ENCODE data around the gene PTGR1.
"Not testable (repeated sequence)": the region's sequence is repeated elsewhere in the genome, so short reads cannot be mapped to it uniquely, and the experiment has no call there.

Gene PTGR1

GRCh38 chr9:111599092-111599954, at the start of gene PTGR1:
PTGR1 (minus strand) TSS chr9:111599647; CDS start chr9:111597422, 2,225 bp downstream.
- no peak for DNase-seq (ENCODE audit: low read depth in 2 of 2)

GRCh38 chr9:111649016-111649415, 49.6 kb upstream of the PTGR1 start:
- DNase-seq (ENCODE audit: low read depth in 2 of 2): no peak

GRCh38 chr9:111648066-111648465, 48.6 kb upstream of the PTGR1 start:
- no peak for DNase-seq (ENCODE audit: low read depth in 2 of 2)

DNA sequence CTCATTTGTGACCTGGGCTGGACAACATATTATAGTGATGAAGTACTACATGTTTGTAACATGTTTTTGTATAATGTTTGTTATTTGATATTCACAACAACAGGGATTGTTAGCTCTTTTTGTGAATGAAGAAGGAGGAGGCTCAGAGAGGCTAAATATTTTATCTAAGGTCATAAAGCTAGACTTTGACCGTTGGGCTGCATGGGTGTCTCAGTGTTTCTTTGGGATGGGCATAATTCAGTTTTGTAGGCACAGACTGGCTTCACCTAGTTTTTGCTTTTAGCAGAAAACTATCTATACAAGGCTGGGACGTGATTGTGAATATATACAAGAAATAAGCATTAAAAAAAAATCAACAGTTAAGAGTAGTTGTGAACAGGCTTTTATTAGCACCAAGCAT, 47.0 kb upstream of the PTGR1 start:
- no peak for DNase-seq (ENCODE audit: low read depth in 2 of 2)

GRCh38 chr9:111645806-111646205, 46.4 kb upstream of the PTGR1 start:
- DNase-seq (ENCODE audit: low read depth in 2 of 2): no peak

GRCh38 chr9:111644195-111644772, 44.8 kb upstream of the PTGR1 start:
- no peak for DNase-seq (ENCODE audit: low read depth in 2 of 2)

DNA sequence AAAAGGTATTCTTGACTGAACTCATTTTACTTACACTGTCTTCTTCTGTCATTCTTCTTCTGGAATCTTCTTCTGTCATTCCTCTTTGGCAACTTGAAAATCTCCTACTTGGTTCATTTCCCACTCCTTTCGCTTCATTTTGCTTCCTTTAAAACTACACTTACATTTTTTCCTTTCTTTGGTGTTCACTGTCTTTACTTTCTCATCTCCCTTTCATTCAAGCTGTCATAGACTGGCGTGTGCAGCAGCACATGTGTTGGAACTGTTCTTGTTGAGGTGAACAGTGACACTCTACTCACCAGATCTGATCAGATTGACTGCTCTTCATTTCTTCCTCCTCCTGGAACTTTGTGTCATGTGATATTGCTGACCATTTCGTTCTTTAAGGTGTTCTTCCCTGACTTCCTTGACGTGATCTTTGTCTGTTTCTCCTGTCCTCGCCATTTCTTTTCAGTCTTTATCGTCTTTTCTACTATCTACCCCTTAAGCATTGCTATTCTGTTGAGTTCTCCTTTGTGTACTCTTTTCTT, 38.0 kb upstream of the PTGR1 start:
- no peak for DNase-seq (ENCODE audit: low read depth in 2 of 2)

DNA sequence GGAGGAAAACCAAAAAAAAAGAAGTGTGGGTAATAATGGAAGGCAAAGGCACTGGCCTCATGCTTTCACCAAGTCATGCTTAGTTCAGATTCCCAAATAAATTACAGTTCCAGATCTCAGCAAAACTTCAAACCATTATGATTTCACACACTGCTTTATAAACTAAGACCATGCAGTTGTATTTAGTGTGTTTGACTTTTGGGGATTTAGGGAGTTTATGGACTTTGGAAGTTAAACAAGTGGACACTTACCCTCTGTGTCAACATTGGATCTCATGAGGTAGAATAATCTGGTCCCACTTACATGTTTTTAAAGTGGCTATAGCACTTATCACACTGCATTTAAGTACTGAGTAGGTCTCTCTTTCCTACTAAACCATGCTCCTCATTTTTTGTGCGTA, 35.4 kb upstream of the PTGR1 start:
- no peak for DNase-seq (ENCODE audit: low read depth in 2 of 2)

DNA sequence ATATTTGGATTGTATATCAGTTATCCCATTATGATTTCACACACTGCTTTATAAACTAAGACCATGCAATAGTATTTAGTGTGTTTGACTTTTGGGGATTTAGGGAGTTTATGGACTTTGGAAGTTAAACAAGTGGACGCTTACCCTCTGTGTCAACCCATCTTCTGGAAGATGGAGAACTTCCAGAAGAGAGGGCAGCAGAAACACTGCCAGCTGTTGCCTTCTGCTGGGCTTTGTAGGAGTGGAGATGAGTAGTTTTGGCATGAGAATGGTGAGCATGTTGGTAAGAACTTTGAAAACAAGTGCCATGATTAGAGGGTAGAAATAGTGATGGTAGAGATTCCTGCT, 33.9 kb upstream of the PTGR1 start:
- no peak for DNase-seq (ENCODE audit: low read depth in 2 of 2)

- DNase-seq (ENCODE audit: low read depth in 2 of 2): no peak
Observed at GRCh38 chr9:111632695-111633388, 33.4 kb upstream of the PTGR1 start.

DNA sequence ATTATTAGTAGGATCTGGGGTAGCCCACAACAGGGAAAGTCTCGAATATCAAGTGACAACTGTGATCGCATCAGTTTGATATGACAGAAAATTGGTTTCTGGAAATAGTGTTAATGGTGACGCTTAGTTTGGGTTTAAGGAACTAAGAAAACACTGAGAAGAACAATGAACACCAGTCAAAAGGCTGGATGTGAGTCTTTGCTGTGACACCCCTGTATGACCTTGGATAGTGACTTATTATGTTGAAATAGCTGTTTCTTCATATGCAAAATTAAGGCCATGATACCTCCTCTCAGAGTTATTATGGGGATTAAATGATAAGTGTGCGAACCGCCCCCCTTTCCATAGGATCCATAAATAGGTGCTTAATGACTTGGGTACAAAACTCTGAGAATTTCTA, 32.6 kb upstream of the PTGR1 start:
- no peak for DNase-seq (ENCODE audit: low read depth in 2 of 2)

DNA sequence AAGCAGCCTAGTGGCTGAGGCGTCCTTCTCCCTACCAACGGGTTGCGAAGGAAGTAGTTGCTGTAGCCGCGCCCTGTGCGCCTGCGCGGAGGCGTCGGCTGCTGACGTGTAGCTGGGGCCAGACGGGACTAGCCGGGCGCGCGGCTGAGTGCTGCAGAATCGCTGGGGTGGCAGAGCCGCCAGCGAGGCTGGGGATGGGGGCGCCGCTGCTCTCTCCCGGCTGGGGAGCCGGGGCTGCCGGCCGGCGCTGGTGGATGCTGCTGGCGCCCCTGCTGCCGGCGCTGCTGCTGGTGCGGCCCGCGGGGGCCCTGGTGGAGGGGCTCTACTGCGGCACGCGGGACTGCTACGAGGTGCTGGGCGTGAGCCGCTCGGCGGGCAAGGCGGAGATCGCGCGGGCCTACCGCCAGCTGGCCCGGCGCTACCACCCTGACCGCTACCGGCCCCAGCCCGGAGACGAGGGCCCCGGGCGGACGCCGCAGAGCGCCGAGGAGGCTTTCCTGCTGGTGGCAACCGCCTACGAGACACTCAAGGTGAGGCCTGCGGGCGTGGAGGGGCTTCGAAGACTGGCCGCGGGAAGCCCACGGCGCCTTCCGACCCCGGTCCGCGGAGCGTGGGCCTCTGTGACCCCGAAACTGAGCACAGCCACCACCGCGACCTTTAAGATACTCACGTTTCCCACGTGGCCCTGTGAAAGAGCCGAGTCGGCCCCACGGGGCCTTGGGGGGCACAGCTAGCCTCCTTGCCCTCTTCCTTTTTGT, 31.9 kb upstream of the PTGR1 start, which contains the start of gene DNAJC25:
DNAJC25 (plus strand) TSS at position 121 of the 758 bp plus-strand sequence; CDS start at position 195, 74 bp downstream.
- peak; percentile 92 to 96 for DNase-seq (ENCODE audit: low read depth in 2 of 2)

DNA sequence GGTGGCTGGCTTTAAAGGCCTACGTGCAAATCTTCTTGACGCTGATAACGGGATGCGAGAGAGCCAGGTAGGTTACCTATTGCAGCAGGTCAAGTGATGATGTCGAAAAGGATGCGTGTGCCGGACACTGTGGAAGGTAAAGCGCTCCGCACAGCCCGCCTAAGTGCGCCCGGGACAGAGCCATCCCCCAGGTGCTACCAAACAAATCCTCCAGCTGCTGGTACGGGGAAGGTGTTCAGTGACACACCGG, 31.4 kb upstream of the PTGR1 start:
- no peak for DNase-seq (ENCODE audit: low read depth in 2 of 2)

- no peak for DNase-seq (ENCODE audit: low read depth in 2 of 2)
Observed at GRCh38 chr9:111630182-111630963, 30.9 kb upstream of the PTGR1 start.

- DNase-seq (ENCODE audit: low read depth in 2 of 2): no peak
Observed at GRCh38 chr9:111628411-111628810, 29.0 kb upstream of the PTGR1 start.

- no peak for DNase-seq (ENCODE audit: low read depth in 2 of 2)
Observed at GRCh38 chr9:111627260-111627963, 28.0 kb upstream of the PTGR1 start.

DNA sequence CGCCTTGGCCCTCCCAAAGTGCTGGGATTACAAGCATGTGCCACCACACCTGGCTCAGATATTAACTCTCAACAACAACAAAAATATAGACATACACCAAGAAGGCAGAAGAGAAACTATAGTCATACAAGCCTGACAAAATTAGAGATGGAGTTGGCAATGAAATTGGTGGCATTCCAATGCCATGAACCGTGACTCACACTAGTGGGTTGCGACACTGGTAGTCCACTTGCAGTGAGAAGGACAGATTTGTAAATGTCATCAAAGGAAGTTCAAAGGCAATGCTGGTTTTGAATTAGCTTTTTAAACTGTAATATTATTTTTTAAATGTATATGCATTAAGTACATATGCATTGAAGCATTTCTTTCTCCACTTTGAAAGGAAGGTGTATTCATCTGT, 23.2 kb upstream of the PTGR1 start:
- no peak for DNase-seq (ENCODE audit: low read depth in 2 of 2)

DNA sequence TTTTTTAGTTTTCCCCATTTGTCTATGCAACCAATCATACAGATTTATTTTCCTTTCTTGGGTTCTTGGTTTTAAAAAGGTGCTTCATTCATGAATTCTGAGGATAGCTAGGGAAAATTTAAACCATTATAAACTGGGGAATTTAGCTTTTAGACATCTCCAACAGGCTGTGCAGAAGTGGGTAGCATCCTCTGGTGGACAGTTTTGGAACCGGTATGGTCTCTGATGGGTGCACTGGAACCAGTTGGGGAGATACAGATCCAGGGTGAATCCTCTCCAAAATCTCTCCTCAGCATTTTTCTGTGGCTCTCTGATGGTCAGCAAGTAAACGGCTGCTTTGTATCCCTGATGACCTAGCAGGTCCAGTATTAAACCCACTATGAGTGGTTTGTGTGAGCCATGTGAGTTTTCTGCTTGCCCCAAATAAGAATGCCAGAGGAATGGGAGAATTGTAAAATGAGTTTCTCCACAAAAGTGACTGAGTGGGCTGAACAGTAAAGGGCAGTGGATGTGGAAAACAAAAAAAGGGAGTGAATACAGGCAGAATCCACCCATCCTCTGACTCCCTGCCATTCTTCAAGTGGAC, 22.5 kb upstream of the PTGR1 start:
- no peak for DNase-seq (ENCODE audit: low read depth in 2 of 2)

DNA sequence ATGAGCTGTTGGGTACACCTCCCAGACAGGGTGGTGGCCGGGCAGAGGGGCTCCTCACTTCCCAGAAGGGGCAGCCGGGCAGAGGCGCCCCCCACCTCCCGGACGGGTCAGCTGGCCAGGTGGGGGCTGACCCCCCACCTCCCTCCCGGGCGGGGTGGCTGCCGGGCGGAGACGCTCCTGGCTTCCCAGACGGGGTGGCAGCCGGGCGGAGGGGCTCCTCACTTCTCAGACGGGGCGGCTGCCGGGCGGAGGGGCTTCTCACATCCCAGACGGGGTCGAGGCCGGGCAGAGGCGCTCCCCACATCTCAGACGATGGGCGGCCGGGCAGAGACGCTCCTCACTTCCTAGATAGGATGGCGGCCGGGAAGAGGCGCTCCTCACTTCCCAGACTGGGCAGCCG, 17.9 kb upstream of the PTGR1 start:
- DNase-seq (ENCODE audit: low read depth in 2 of 2): not testable (repeated sequence)

DNA sequence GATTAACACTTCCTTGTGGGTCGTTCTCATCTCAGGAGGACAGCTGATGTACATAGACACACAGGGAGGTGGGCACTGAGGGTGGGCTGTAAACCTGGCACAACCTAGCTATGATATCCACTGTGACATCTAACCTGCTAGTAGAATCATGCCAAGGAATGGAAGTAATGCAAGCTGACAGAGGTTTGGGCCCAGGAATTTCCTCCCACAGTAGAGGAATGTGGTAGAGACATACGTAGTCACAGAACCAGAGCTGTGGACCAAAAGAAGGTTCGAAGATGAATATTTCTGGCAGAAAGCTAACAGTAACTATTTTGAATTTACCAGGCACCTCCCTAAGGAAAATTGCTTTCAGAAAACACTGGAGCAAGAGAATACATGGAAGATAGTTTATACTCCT, 16.5 kb upstream of the PTGR1 start:
- DNase-seq (ENCODE audit: low read depth in 2 of 2): no peak
